GM10266 (cell line): ENCODE data around the gene TBC1D5.

ENCODE experiments used
- DNase-seq: peaks from one replicate; pipeline ENCODE4 v3.0.0; 2012; ENCODE audit errors: extremely low spot score
- CTCF ChIP-seq: IDR thresholded peaks from 2 replicates; pipeline ENCODE4 v1.5.1; 2012; ENCODE audit warnings: mild to moderate bottlenecking, low read depth; ENCODE audit not compliant: control insufficient read depth, insufficient read depth; ENCODE audit errors: missing control alignments

TBC1D5 gene

GRCh38 chr3:17554078-17554477 is 188.4 kb downstream of the TBC1D5 start:
- DNase-seq = no peak
- no peak for TF ChIP-seq CTCF

GRCh38 chr3:17553080-17553479 is 189.4 kb downstream of the TBC1D5 start:
- DNase-seq = no peak
- TF ChIP-seq CTCF = no peak

- no peak for TF ChIP-seq CTCF
- no peak for DNase-seq
These were observed 190.1 kb downstream of the TBC1D5 start for GRCh38 chr3:17552351-17552750.

GRCh38 chr3:17551895-17552294 is 190.5 kb downstream of the TBC1D5 start:
- TF ChIP-seq CTCF = no peak
- no peak for DNase-seq

GRCh38 chr3:17551333-17551732 is 191.1 kb downstream of the TBC1D5 start:
- TF ChIP-seq CTCF = no peak
- DNase-seq = no peak

GRCh38 chr3:17550624-17551023 is 191.8 kb downstream of the TBC1D5 start:
- no peak for DNase-seq
- no peak for TF ChIP-seq CTCF

GRCh38 chr3:17546500-17547255 is 195.8 kb downstream of the TBC1D5 start:
- no peak for DNase-seq
- no peak for TF ChIP-seq CTCF
